ENCODE data around the gene INTS6.

GRCh38 chr13:51423766-51424165, 29.1 kb downstream of the INTS6 start:
- TF ChIP-seq CTCF (IDR thresholded peaks at IDR 0.05) (no peak), EZH2 (IDR thresholded peaks at IDR 0.05; ENCODE audit: borderline replicate concordance, insufficient read depth, low read depth, low read length, poor library complexity, severe bottlenecking) (no peak)

Measured in B cell (primary cell).